Chondrocyte (in vitro differentiated cells): ENCODE measurements around the gene NOP16. TPM values are rescaled to one million over a fixed set of nuclear protein-coding genes. Genes with fewer than 3 reads are reported as not detected.

Source experiments
- DNase-seq: peaks from one replicate; pipeline ENCODE4 v3.0.0; 2021; ENCODE audit warnings: mixed read lengths, low spot score
- H3K27ac Mint-ChIP-seq: one replicate; pipeline ENCODE4 v1.8.0; 2021; ENCODE audit warnings: mild to moderate bottlenecking, moderate library complexity, mixed read lengths; ENCODE audit not compliant: unreplicated experiment
- H3K27me3 Mint-ChIP-seq: 2 replicates; pipeline ENCODE4 v1.8.0; 2021; ENCODE audit warnings: low read depth, mixed read lengths
- H3K36me3 Mint-ChIP-seq: 2 replicates; pipeline ENCODE4 v1.8.0; 2021; ENCODE audit warnings: low read depth, mixed read lengths
- H3K4me1 Mint-ChIP-seq: 2 replicates; pipeline ENCODE4 v1.8.0; 2021; ENCODE audit warnings: low read depth, mild to moderate bottlenecking, mixed read lengths
- H3K4me3 Mint-ChIP-seq: one replicate; pipeline ENCODE4 v1.8.0; 2021; ENCODE audit warnings: mild to moderate bottlenecking, moderate library complexity, mixed read lengths; ENCODE audit not compliant: unreplicated experiment
- H3K9me3 Mint-ChIP-seq: 2 replicates; pipeline ENCODE4 v1.8.0; 2021; ENCODE audit warnings: low read depth, mixed read lengths
- CTCF ChIP-seq: fragments of 200-600 bp; sonication (generic); IDR thresholded peaks from 2 replicates; pipeline ENCODE4 v1.5.0; 2021; ENCODE audit warnings: antibody characterized with exemption, mild to moderate bottlenecking, moderate library complexity
- total RNA-seq: library from RNA; stranded (reverse); gene quantifications from 3 replicates; pipeline ENCODE4 v1.2.1, GENCODE V29; 2021

NOP16 gene
- total RNA-seq, 1 donor from 2014 or later, result 19.9 TPM

GRCh38 chr5:176405656-176406435 is 17.4 kb upstream of the NOP16 start:
- no peak overlapping the region for H3K27ac Mint-ChIP-seq
- no peaks in the 10 kb centered on the region for H3K9me3 Mint-ChIP-seq
- DNase-seq, result no peak
- peaks cover 16% of the 10 kb centered on the region for H3K4me1 Mint-ChIP-seq
- no peak overlapping the region for H3K4me3 Mint-ChIP-seq
- no peak for TF ChIP-seq CTCF
- peaks cover 20% of the 10 kb centered on the region for H3K36me3 Mint-ChIP-seq
- H3K27me3 Mint-ChIP-seq, result no peaks in the 10 kb centered on the region

- DNase-seq, result no peak
- H3K27me3 Mint-ChIP-seq, result no peaks in the 10 kb centered on the region
- peaks cover 20% of the 10 kb centered on the region for H3K4me1 Mint-ChIP-seq
- TF ChIP-seq CTCF, result no peak
- no peak overlapping the region for H3K4me3 Mint-ChIP-seq
- H3K27ac Mint-ChIP-seq, result no peak overlapping the region
- H3K9me3 Mint-ChIP-seq, result no peaks in the 10 kb centered on the region
- H3K36me3 Mint-ChIP-seq, result peaks cover 17% of the 10 kb centered on the region
These were observed 13.1 kb upstream of the NOP16 start for GRCh38 chr5:176401281-176402205.

GRCh38 chr5:176400382-176401156 is 12.2 kb upstream of the NOP16 start:
- no peaks in the 10 kb centered on the region for H3K27me3 Mint-ChIP-seq
- peaks cover 20% of the 10 kb centered on the region for H3K4me1 Mint-ChIP-seq
- no peak for TF ChIP-seq CTCF
- no peaks in the 10 kb centered on the region for H3K9me3 Mint-ChIP-seq
- DNase-seq, result no peak
- H3K36me3 Mint-ChIP-seq, result peaks cover 12% of the 10 kb centered on the region
- no peak overlapping the region for H3K27ac Mint-ChIP-seq
- no peak overlapping the region for H3K4me3 Mint-ChIP-seq

- Mint-ChIP-seq H3K36me3 (peaks cover 11% of the 10 kb centered on the region), H3K27me3 (no peaks in the 10 kb centered on the region), H3K4me3 (no peak overlapping the region), H3K27ac (no peak overlapping the region), H3K9me3 (no peaks in the 10 kb centered on the region), H3K4me1 (peaks cover 20% of the 10 kb centered on the region)
- no peak for TF ChIP-seq CTCF
- no peak for DNase-seq
These were observed 9.5 kb upstream of the NOP16 start for GRCh38 chr5:176397736-176398420.
